GM21447 (cell line): Measurements from ENCODE around the gene BET1L.
"Not testable (repeated sequence)": the region's sequence is repeated elsewhere in the genome, so short reads cannot be mapped to it uniquely, and the experiment has no call there.

Experiments
- ATAC-seq: cut with Tn5 transposase; IDR thresholded peaks from one replicate; pipeline ENCODE4 v1.9.1; 2021; ENCODE audit not compliant: unreplicated experiment

Gene BET1L, protein sequence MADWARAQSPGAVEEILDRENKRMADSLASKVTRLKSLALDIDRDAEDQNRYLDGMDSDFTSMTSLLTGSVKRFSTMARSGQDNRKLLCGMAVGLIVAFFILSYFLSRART

DNA sequence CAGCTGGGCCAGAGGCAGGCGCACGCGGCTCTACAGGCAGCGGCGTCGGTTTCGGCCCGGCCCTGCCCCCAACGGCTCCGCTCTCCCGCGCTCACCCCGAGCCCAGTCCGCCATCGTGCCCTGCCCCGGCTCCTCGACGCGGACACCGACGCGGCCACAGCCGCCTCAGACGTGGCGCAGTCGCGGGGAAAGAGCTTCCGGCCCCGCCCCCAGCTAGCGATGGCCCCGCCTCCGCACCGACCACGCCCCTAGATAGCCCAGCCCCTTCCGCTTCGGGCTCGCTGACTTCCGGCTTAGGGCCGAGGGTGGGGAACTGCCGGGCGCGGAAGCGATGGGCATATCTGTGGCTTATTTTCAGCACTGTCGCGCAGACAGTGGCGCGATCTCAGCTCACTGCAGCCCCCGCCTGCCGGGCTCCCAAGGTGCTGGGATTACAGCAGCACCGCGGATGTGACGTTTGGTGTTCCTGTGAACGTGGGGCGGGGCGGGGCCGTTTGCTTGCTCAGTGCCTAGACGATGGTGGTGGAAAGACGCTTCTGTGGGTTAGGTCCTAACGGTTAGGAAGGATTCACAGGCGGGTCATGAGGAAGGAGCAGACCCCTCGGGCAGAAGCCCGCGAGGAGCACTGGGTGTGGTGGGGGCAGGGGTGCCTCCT lies at the start of gene BET1L, which contains the start of gene RIC8A:
BET1L (minus strand) TSS at position 192 of the 655 bp plus-strand sequence; CDS start at position 114, 78 bp downstream.
RIC8A (plus strand) TSS at position 501 of the 655 bp plus-strand sequence. CDS start 1,147 bp downstream, outside the sequence.
- peak; percentile 72 for ATAC-seq

DNA sequence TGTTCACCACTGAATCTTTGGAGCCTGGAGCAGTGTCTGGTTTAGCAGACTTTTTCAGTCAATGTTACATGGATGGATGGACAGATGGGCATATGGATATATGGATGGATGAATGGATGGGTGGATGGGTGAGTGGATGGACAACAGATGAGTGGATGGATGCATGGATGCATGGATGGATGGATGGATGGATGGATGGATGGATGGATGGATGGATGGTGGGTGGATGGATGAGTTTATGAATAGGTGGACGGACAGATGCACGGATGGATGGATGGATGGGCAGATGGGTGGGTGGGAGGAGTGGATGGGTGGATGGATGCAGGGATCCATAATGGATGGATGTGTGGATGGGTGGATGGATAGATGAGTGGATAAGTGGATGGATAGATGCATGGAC lies 48.6 kb upstream of the BET1L start:
- ATAC-seq: no peak

DNA sequence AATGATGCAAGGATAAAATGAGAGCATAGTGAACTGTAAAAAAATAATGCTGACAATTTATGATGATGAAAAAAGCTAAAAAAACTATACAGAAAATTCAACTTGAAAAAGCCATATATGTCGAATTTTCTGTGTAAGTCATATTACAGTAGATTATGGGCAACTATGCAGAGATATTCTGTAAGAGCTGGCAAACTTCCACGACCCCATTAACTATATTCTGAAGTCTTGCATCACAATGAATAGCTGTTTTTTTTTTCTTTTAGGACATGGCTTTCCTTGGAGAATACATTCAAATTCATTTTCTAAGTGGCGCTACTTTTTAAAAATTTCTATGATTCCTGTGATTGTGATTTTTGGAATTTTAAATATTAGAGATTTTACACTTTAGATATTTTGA lies 48.0 kb upstream of the BET1L start:
- ATAC-seq: no peak

GRCh38 chr11:253886-254270 lies 46.7 kb upstream of the BET1L start:
- no peak for ATAC-seq

DNA sequence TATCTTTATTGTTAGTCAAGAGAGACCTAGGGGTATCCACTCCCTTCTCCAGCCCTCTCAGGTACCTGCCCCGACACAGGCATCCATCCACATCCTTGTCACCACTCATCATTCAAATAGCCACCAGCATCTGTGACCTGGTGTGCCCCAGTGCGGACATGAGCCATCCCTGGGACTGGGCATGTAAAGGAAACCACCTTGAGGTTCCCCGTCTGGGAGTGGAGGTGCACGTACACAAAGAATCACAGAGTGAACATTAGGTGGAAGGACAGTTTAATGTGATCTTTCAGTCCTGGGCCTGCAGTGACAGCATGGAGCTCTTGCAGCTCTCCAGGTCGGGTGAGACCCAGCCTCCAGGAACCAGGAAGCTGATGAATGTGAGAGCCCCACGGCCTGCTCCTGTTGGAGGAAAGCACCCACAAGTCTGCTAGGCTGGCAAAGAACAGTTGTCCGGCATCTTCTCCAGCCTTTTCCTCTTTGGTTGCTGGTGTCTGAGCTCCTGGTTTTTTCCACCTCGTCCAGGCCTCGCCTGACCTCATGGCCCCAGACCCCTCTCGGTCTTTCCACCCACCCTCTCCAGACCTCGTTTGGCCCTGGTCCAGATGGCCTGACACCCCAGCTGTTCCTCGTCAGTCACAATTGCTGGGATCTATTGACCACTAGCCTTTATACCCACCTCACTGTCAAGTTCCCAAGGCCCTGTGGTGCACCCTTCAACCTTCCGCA lies 46.1 kb upstream of the BET1L start:
- ATAC-seq: no peak

DNA sequence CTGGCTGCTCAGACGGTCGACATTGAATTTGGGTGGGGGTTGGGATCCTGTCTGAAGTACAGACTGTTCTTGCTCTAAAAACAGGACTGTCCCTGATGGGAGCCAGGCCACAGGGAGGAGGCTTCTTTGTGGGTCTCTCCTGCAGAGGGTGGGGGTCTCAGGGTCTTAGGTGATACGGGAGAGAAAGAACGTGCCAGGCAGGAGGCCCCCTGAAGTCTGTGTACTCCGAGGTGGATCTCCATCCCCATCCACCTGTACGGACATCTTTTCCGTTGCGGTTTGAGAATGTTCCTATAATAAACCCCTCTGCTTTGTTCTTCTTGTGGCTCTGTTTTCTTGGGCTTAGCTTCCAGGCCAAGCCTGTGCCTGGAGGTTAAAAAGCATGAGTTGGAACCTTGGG lies 45.5 kb upstream of the BET1L start:
- no peak for ATAC-seq

- no peak for ATAC-seq
Measured at GRCh38 chr11:251550-251949, 44.4 kb upstream of the BET1L start.

DNA sequence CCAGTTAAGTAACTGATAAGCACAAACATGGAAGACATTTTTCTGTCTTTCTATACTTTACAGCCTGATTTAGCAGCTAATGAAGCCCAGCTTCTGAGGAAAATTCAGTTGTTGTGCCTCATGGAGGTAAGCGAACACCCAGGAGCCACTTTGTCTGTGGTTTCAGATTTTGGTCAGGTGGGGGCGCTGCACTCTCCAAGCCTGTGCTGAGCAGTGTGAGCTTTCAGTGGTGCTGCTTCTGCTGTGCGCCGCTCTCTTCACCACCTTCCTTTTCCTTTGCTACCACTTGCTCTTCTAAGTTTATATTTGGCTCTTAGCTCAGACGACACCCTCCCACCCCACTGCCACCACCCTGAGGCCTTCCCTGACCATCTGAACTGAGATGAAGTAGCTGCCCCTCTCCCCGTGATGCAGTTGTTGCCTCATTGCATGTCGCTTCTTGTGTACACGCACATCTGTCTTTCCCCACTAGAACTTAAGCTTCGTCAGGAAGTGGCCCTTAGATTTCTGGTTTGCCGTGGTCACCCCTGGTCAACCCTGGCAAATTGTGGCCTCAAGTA lies 43.6 kb upstream of the BET1L start:
- ATAC-seq: no peak

GRCh38 chr11:250274-250673 lies 43.1 kb upstream of the BET1L start:
- no peak for ATAC-seq

- no peak for ATAC-seq
Measured at GRCh38 chr11:249062-249461, 41.9 kb upstream of the BET1L start.

- ATAC-seq: no peak
Measured at GRCh38 chr11:244376-244775, 37.2 kb upstream of the BET1L start.

DNA sequence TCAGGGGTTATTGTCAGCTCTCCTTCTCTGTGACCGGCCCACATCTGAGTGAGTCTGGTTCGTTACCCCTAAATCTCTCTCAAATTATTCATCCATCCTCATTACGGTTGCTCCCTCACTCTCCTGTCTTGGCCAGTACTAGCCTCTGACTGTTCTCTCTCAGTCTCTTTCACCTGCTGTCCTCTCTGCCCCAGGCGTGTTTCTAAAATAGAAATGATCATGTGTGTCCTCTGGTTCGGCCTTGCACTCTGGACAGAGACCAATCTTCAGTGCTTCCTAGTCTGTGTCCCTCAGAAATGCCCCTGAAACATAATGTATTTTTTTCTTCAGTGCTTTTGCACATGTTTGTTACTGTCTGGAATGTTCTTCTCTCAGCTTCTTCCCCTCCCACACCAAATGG lies 34.4 kb upstream of the BET1L start:
- no peak for ATAC-seq

- no peak for ATAC-seq
Measured at GRCh38 chr11:240315-240714, 33.1 kb upstream of the BET1L start.

GRCh38 chr11:238346-238745 lies 31.1 kb upstream of the BET1L start:
- not testable (repeated sequence) for ATAC-seq

DNA sequence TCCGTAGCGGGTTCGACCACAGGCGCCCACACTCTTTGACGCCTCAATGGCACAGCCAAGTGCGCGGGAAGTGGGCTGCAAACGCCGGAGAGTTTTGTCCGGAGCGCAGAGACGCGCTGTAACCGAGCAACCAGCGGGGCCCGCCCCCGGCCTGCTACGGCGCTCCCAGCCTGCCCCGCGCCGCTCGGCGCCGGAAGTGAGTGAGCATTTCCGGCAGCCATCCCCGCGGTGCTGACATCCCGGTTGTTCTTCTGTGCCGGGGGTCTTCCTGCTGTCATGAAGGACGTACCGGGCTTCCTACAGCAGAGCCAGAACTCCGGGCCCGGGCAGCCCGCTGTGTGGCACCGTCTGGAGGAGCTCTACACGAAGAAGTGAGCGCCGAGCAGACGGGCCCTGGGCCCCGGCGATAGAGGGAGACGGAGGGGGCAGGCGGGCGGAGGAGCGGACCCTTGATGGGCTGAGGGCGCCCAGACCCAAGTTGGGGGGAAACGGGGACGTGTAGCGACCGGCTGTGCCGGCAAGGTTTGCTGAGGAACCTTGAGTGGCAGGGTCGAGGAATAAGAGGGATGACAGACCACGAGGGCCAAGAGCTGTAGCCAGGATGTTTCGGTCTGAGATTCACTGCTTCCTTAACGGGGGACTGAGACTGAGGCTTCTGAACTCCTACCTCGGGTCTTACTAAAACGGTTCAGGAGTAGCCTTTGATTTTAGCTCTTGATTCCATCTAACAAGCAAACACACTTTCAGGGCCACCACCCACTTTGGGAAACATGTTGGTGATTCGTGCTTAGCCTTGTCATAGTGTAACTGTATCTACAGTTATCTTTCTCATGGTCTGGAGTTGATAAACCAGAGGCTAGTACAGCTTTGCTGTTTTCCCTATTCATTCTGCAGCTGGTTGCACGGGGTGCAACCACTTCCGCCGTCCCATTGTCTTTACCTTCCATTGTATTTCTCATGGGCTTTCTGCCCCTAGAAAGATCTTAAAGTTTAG lies 29.9 kb upstream of the BET1L start, which contains the start of gene PSMD13:
PSMD13 (plus strand) TSS at position 203 of the 994 bp plus-strand sequence; CDS start at position 277, 74 bp downstream.
- ATAC-seq: peak; percentile 80

DNA sequence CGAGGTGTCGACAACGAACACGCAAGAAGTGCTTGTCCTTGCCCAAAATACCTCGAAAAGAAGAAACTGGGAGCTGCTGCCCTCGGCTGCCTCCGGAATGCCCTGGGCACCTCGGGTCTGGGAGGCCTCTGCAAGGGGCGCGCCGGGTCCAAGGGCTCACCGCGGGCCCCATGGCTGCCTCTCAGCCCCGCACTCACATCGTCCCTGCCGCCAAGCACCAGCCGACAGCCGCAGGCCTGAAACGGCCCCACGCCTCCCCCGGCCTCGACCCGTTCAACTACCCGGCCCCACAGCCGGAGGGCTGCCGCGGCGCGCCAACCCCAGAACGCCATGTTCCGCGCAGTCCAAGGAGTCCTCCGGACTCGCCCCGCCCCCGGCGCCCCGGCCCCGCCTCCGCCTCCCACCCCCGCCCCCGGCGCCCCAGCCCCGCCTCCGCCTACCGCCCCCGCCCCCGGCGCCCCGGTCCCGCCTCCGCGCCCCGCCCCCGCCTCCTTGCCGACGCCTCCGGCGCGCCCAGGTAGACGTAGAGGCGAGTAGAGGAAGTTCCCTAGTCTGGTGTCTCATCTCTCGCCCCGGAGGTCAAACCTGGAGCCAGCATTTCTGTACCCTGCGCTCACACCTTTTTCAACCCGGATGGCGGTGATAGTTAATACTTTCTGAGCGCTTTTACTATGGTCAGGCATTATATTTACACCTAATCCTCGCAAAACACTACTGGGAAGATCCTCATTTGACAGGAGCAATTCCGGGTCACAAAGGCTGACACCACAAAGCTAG lies 29.0 kb upstream of the BET1L start, which contains the start of gene SIRT3:
SIRT3 (minus strand) TSS at position 346 of the 777 bp plus-strand sequence; CDS start at position 332, 14 bp downstream.
- peak; percentile 82 for ATAC-seq

- peak; percentile 8 for ATAC-seq
Measured at GRCh38 chr11:235609-235996, 28.4 kb upstream of the BET1L start.

- no peak for ATAC-seq
Measured at GRCh38 chr11:235180-235579, 28.0 kb upstream of the BET1L start.

DNA sequence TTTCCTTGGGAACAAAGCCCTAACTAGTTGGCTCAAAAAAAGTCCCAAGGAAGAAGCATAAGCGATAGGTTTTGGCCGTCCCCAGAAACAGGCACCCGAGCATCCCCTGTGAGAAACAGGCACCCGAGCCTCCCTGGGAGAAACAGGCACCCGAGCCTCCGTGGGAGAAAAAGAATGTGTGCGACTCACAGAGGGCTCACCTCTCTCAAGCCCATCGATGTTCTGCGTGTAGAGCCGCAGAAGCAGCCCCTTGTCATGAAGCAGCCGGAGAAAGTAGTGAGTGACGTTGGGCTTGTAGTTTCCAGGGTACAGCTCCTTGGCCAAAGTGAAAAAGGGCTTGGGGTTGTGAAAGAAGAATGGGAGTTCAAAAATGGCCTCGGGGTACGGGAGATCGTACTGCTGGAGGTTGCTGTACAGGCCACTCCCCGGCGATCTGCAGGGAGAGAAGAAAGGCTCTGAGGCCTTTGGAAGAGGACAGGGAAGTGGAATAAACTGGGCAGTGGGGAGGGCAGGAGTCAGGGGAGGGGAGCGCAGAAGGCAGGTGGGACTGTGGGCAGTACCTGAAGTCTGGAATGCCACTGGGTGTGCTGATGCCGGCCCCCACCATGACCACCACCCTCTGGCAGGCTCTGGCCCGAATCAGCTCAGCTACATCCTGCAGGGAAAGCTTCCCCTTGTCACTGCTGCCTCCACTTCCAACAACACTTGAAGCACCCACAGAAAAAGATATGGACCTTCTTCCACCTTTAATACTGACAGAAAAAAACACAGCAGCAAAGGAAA lies 25.8 kb upstream of the BET1L start:
- no peak for ATAC-seq
